Ecto neural progenitor cell (in vitro differentiated cells): ENCODE measurements around the gene TBCEL.

Experiments used
- DNase-seq: peaks from one replicate; pipeline ENCODE4 v3.0.0-alpha.2; 2018; ENCODE audit warnings: low spot score

Gene TBCEL

GRCh38 chr11:121063728-121064127 is 39.8 kb downstream of the TBCEL start:
- DNase-seq: no peak

GRCh38 chr11:121066623-121067022 is 42.7 kb downstream of the TBCEL start:
- DNase-seq: no peak

- no peak for DNase-seq
Observed at GRCh38 chr11:121067026-121067425, 43.1 kb downstream of the TBCEL start.

GRCh38 chr11:121067453-121067852 is 43.6 kb downstream of the TBCEL start:
- no peak for DNase-seq

GRCh38 chr11:121067962-121068647 is 44.2 kb downstream of the TBCEL start:
- DNase-seq: no peak

GRCh38 chr11:121068787-121069186 is 44.9 kb downstream of the TBCEL start:
- no peak for DNase-seq

- no peak for DNase-seq
Observed at GRCh38 chr11:121070951-121071845, 47.3 kb downstream of the TBCEL start.

GRCh38 chr11:121071846-121072450 is 48.0 kb downstream of the TBCEL start:
- DNase-seq: peak; percentile 45

- DNase-seq: no peak
Observed at GRCh38 chr11:121081321-121081720, 57.4 kb downstream of the TBCEL start.

- no peak for DNase-seq
Observed at GRCh38 chr11:121082219-121082618, 58.3 kb downstream of the TBCEL start.

GRCh38 chr11:121082670-121083069 is 58.8 kb downstream of the TBCEL start:
- peak; percentile 56 for DNase-seq

- no peak for DNase-seq
Observed at GRCh38 chr11:121086866-121087265, 63.0 kb downstream of the TBCEL start.

GRCh38 chr11:121089566-121089965 is 65.7 kb downstream of the TBCEL start:
- no peak for DNase-seq

- DNase-seq: no peak
Observed at GRCh38 chr11:121090145-121090721, 66.3 kb downstream of the TBCEL start.

GRCh38 chr11:121091492-121092152 is 67.7 kb downstream of the TBCEL start:
- DNase-seq: no peak

- DNase-seq: no peak
Observed at GRCh38 chr11:121095561-121095960, 71.7 kb downstream of the TBCEL start.

GRCh38 chr11:121099364-121099763 is 75.5 kb downstream of the TBCEL start:
- DNase-seq: no peak

GRCh38 chr11:121099885-121100284 is 76.0 kb downstream of the TBCEL start:
- DNase-seq: no peak

- no peak for DNase-seq
Observed at GRCh38 chr11:121100943-121101342, 77.0 kb downstream of the TBCEL start, which contains the start of gene TECTA. TECTA (plus strand) TSS chr11:121101243; CDS start chr11:121102666, 1,423 bp downstream.

GRCh38 chr11:121104312-121104762 is 80.4 kb downstream of the TBCEL start:
- DNase-seq: no peak

GRCh38 chr11:121105063-121105480 is 81.2 kb downstream of the TBCEL start:
- no peak for DNase-seq
